ENCODE data around the gene MED6. TPM values are rescaled to one million over a fixed set of nuclear protein-coding genes. Genes with fewer than 3 reads are reported as not detected.

Gene MED6
- total RNA-seq, 2 donors from 2014 or later = 22.4 to 29.8 TPM

GRCh38 chr14:70595443-70596185 is 4.8 kb downstream of the MED6 start:
- TF ChIP-seq POLR2A (IDR thresholded peaks at IDR 0.05) (no peak), CTCF (IDR thresholded peaks at IDR 0.05) (no peak)
- ATAC-seq = no peak
- H3K4me1 ChIP-seq = peaks cover 18% of the 10 kb centered on the region
- no peaks in the 10 kb centered on the region for H3K9me3 ChIP-seq
- no peak overlapping the region for H3K4me3 ChIP-seq
- peak; percentile 29 to 52 (median 30) for DNase-seq
- WGBS, 2 donors = 58 to 68% methylated on average over 7 to 9 of the region's 9 CpGs
- peaks cover 13 to 28% of the 10 kb centered on the region in 2 donors for H3K36me3 ChIP-seq (replicated peaks in 1 of 2; ENCODE audit: insufficient read depth in 1 of 2, low read depth in 2 of 2)
- intact Hi-C loops (cut with DNase I) = no loop called here
- H3K27me3 ChIP-seq = no peaks in the 10 kb centered on the region
- no peak overlapping the region for H3K27ac ChIP-seq

- intact Hi-C loops (cut with DNase I) = no loop called here
- peaks cover 13 to 29% of the 10 kb centered on the region in 2 donors for H3K36me3 ChIP-seq (replicated peaks in 1 of 2; ENCODE audit: insufficient read depth in 1 of 2, low read depth in 2 of 2)
Measured at GRCh38 chr14:70594461-70594860, 6.0 kb downstream of the MED6 start.

GRCh38 chr14:70585231-70585630 is 15.2 kb downstream of the MED6 start:
- Histone ChIP-seq H3K9me3 (no peaks in the 10 kb centered on the region), H3K4me1 (no peaks in the 10 kb centered on the region), H3K4me3 (no peak overlapping the region), H3K36me3 (replicated peaks in 1 of 2; ENCODE audit: insufficient read depth in 1 of 2, low read depth in 2 of 2) (peaks cover 0 to 29% of the 10 kb centered on the region in 2 donors), H3K27me3 (no peaks in the 10 kb centered on the region), H3K27ac (no peak overlapping the region)
- no peak for DNase-seq
- 73 to 80% methylated on average over 3 of the region's 3 CpGs for WGBS, 2 donors
- TF ChIP-seq CTCF (IDR thresholded peaks at IDR 0.05) = no peak
- no peak for TF ChIP-seq POLR2A (IDR thresholded peaks at IDR 0.05)
- ATAC-seq = no peak
- intact Hi-C loops (cut with DNase I) = no loop called here

More at GRCh38 chr14:70594461-70594860, 6.0 kb downstream of the MED6 start:
- Histone ChIP-seq H3K27ac (no peak overlapping the region), H3K9me3 (no peaks in the 10 kb centered on the region), H3K4me3 (no peak overlapping the region), H3K27me3 (no peaks in the 10 kb centered on the region), H3K4me1 (peaks cover 13% of the 10 kb centered on the region)
- 99% methylated on average over 8 to 9 of the region's 9 CpGs for WGBS, 2 donors
- TF ChIP-seq POLR2A (IDR thresholded peaks at IDR 0.05) (no peak), CTCF (IDR thresholded peaks at IDR 0.05) (no peak)
- DNase-seq = no peak
- ATAC-seq = no peak

GRCh38 chr14:70576891-70577290 is 23.6 kb downstream of the MED6 start:
- H3K27ac ChIP-seq = no peak overlapping the region
- H3K36me3 ChIP-seq (replicated peaks in 1 of 2; ENCODE audit: insufficient read depth in 1 of 2, low read depth in 2 of 2) = peaks cover 0 to 5% of the 10 kb centered on the region in 2 donors
- H3K4me3 ChIP-seq = no peak overlapping the region
- no peak for TF ChIP-seq CTCF (IDR thresholded peaks at IDR 0.05)
- TF ChIP-seq POLR2A (IDR thresholded peaks at IDR 0.05) = no peak
- H3K9me3 ChIP-seq = no peaks in the 10 kb centered on the region
- no peak for DNase-seq
- H3K4me1 ChIP-seq = no peaks in the 10 kb centered on the region
- no peak for ATAC-seq
- H3K27me3 ChIP-seq = no peaks in the 10 kb centered on the region
- WGBS, 2 donors = 85 to 97% methylated on average over 2 of the region's 2 CpGs
- intact Hi-C loops (cut with DNase I) = no loop called here

- ATAC-seq = no peak
- Histone ChIP-seq H3K27me3 (no peaks in the 10 kb centered on the region), H3K36me3 (replicated peaks in 1 of 2; ENCODE audit: insufficient read depth in 1 of 2, low read depth in 2 of 2) (peaks cover 0 to 2% of the 10 kb centered on the region in 2 donors), H3K9me3 (no peaks in the 10 kb centered on the region), H3K27ac (no peak overlapping the region), H3K4me1 (no peaks in the 10 kb centered on the region), H3K4me3 (no peak overlapping the region)
- intact Hi-C loops (cut with DNase I) = no loop called here
- DNase-seq = no peak
- TF ChIP-seq CTCF (IDR thresholded peaks at IDR 0.05) = no peak
- TF ChIP-seq POLR2A (IDR thresholded peaks at IDR 0.05) = no peak
- 93 to 100% methylated on average over 1 of the region's 1 CpG for WGBS, 2 donors
Measured at GRCh38 chr14:70573050-70573449, 27.4 kb downstream of the MED6 start.
